H1 (cell line): ENCODE data around the gene POMT2. TPM values are rescaled to one million over a fixed set of nuclear protein-coding genes. Genes with fewer than 3 reads are reported as not detected.

Experiments used
- ATF3 ChIP-seq: IDR thresholded peaks from 2 replicates; pipeline ENCODE4 v1.6.1; 2011; ENCODE audit warnings: low read depth, mild to moderate bottlenecking, low read length; ENCODE audit not compliant: insufficient read depth
- CHD1 ChIP-seq: IDR thresholded peaks from 2 replicates; pipeline ENCODE4 v1.6.1; 2012; ENCODE audit warnings: low read depth, low read length, improper control_type of control experiment
- CHD7 ChIP-seq: fragments of 300-600 bp; sonication (generic); IDR thresholded peaks from 2 replicates; pipeline ENCODE4 v1.7.1; 2012; ENCODE audit warnings: low read length, moderate library complexity, mild to moderate bottlenecking, inconsistent platforms; ENCODE audit not compliant: insufficient replicate concordance
- CTCF ChIP-seq, 3 experiments: IDR thresholded peaks; 1 replicate in 2 of 3; 2 replicates in 1 of 3; pipeline versions ENCODE4 v1.5.1 to v1.6.1; 2011; ENCODE audit warnings: low read length in 3 of 3, mild to moderate bottlenecking in 3 of 3, inconsistent platforms in 2 of 3, low read depth in 1 of 3, moderate library complexity in 1 of 3; ENCODE audit not compliant: insufficient read depth in 1 of 3; ENCODE audit errors: control extremely low read depth in 1 of 3
- JUND ChIP-seq: IDR thresholded peaks from 2 replicates; pipeline ENCODE4 v1.6.1; 2011; ENCODE audit warnings: mild to moderate bottlenecking, improper control_type of control experiment, low read length
- RNF2 ChIP-seq: fragments of 200-900, 300-1000 bp; sonication (generic); IDR thresholded peaks from 2 replicates; pipeline ENCODE4 v1.7.1; 2016; ENCODE audit warnings: borderline replicate concordance, low read depth, mild to moderate bottlenecking, antibody characterized with exemption, low read length; ENCODE audit not compliant: poor library complexity, severe bottlenecking; ENCODE audit errors: missing control alignments
- ZNF274 ChIP-seq: IDR thresholded peaks from 2 replicates; pipeline ENCODE4 v1.7.0; 2012; ENCODE audit warnings: low read length, borderline replicate concordance; ENCODE audit errors: extremely low read depth
- polyA plus RNA-seq, 7 experiments: library from polyadenylated mRNA; depleted of rRNA in 3 of 7; stranded (reverse) in 5 of 7; unstranded in 2 of 7; fragments of >200 nt in 5 of 7; fragments of 200-250 nt in 2 of 7; gene quantifications; 1 replicate in 5 of 7; 2 replicates in 1 of 7; 4 replicates in 1 of 7; pipeline versions ENCODE4 v1.2.1 to v1.2.3, GENCODE V29; 2011 to 2013; ENCODE audit warnings: missing spikeins in 2 of 7, mixed read lengths in 2 of 7
- total RNA-seq: library from RNA; stranded (reverse); fragmentation: NEBNext Ultra II Directional; extraction: Animal tissue kit (Norgen Biotek cat#: 25700); gene quantifications from 2 replicates; pipeline ENCODE4 v1.2.1, GENCODE V29; 2021

The POMT2 gene
- total and polyA plus RNA-seq, 2 of the 8 experiments (the other 6 are each of a cell fraction or from before 2014, with no cell fraction given), result 20.8 to 44.9 TPM

- TF ChIP-seq CTCF (IDR thresholded peaks at IDR 0.05; ENCODE audit: control extremely low read depth in 1 of 3, insufficient read depth in 1 of 3, low read depth in 1 of 3, low read length in 3 of 3) (no peak), RNF2 (no peak), ATF3 (no peak), JUND (no peak), CHD1 (no peak), ZNF274 (no peak), CHD7 (no peak)
Observed at GRCh38 chr14:77225254-77225653, 95.4 kb downstream of the POMT2 start (continued).
